Measurements from ENCODE around the gene MYO1D.

DNA sequence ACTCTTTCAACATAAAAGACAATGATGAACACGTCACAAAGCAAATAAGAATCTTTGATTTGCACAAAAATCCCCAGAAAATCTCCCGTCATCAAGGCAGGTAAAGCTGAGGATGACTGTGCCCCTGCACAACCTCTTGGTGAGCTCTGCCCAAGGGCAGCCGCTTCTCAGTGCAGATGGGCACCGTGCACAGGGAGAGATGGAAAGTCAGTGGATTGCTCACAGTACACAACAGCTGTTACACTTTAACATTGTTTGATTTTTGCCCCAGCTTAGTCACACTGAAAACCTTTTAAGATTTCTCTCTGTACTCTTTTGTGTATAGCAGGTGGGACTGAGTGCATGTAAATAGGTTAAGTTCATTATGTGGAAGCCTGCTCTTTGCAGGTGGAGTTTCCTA is 285.9 kb downstream of the MYO1D start:
- TF ChIP-seq, protein P1, sequence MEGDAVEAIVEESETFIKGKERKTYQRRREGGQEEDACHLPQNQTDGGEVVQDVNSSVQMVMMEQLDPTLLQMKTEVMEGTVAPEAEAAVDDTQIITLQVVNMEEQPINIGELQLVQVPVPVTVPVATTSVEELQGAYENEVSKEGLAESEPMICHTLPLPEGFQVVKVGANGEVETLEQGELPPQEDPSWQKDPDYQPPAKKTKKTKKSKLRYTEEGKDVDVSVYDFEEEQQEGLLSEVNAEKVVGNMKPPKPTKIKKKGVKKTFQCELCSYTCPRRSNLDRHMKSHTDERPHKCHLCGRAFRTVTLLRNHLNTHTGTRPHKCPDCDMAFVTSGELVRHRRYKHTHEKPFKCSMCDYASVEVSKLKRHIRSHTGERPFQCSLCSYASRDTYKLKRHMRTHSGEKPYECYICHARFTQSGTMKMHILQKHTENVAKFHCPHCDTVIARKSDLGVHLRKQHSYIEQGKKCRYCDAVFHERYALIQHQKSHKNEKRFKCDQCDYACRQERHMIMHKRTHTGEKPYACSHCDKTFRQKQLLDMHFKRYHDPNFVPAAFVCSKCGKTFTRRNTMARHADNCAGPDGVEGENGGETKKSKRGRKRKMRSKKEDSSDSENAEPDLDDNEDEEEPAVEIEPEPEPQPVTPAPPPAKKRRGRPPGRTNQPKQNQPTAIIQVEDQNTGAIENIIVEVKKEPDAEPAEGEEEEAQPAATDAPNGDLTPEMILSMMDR (IDR thresholded peaks at IDR 0.05; ENCODE audit: low read length), result no peak
- TF ChIP-seq EZH2phosphoT487 (IDR thresholded peaks at IDR 0.05; ENCODE audit: low read length), result no peak

Measured in MM.1S (cell line).